Activated CD4-positive, CD25-positive, alpha-beta regulatory T cell treated with anti-CD3 and anti-CD28 coated beads, Interleukin-2, amount 50 U/mL, for 24 hours (primary cell): ENCODE data around the gene SLITRK4.

Source experiments
- ATAC-seq, 2 donors: fragments of 150-1000 bp; cut with Tn5 transposase; one replicate each; pipeline ENCODE4 v1.10.0; 2021; ENCODE audit warnings: mild to moderate bottlenecking in 1 of 2, moderate library complexity in 1 of 2

Gene SLITRK4

GRCh38 chrX:143635915-143636314 is at the start of gene SLITRK4:
SLITRK4 (minus strand) TSS chrX:143636101; CDS start chrX:143631108, 4,993 bp downstream.
- ATAC-seq: no peak

- ATAC-seq: no peak
Observed at GRCh38 chrX:143683486-143683885, 47.6 kb upstream of the SLITRK4 start.

- ATAC-seq: no peak
Observed at GRCh38 chrX:143674926-143675325, 39.0 kb upstream of the SLITRK4 start.

- ATAC-seq: no peak
Observed at GRCh38 chrX:143669395-143669794, 33.5 kb upstream of the SLITRK4 start.

GRCh38 chrX:143664302-143664701 is 28.4 kb upstream of the SLITRK4 start:
- no peak for ATAC-seq

- no peak for ATAC-seq
Observed at GRCh38 chrX:143663755-143664154, 27.9 kb upstream of the SLITRK4 start.

- no peak for ATAC-seq
Observed at GRCh38 chrX:143661286-143661685, 25.4 kb upstream of the SLITRK4 start.

GRCh38 chrX:143648705-143649104 is 12.8 kb upstream of the SLITRK4 start:
- no peak for ATAC-seq

GRCh38 chrX:143642426-143642825 is 6.5 kb upstream of the SLITRK4 start:
- no peak for ATAC-seq

GRCh38 chrX:143636831-143637230 is 930 bp upstream of the SLITRK4 start:
- ATAC-seq: no peak

GRCh38 chrX:143634663-143635455 is 1.0 kb downstream of the SLITRK4 start:
- no peak for ATAC-seq

- ATAC-seq: no peak
Observed at GRCh38 chrX:143634309-143634662, 1.6 kb downstream of the SLITRK4 start.

- ATAC-seq: no peak
Observed at GRCh38 chrX:143633461-143634308, 2.2 kb downstream of the SLITRK4 start.

GRCh38 chrX:143632625-143633410 is 3.1 kb downstream of the SLITRK4 start:
- no peak for ATAC-seq

GRCh38 chrX:143623657-143624056 is 12.2 kb downstream of the SLITRK4 start:
- no peak for ATAC-seq

- no peak for ATAC-seq
Observed at GRCh38 chrX:143621276-143621675, 14.6 kb downstream of the SLITRK4 start.

GRCh38 chrX:143615851-143616250 is 20.1 kb downstream of the SLITRK4 start:
- no peak for ATAC-seq

GRCh38 chrX:143601809-143602208 is 34.1 kb downstream of the SLITRK4 start:
- no peak for ATAC-seq

GRCh38 chrX:143581240-143581639 is 54.7 kb downstream of the SLITRK4 start:
- ATAC-seq: no peak

- no peak for ATAC-seq
Observed at GRCh38 chrX:143580266-143580665, 55.6 kb downstream of the SLITRK4 start.
